ENCODE measurements around the gene LDLRAD3. TPM values are rescaled to one million over a fixed set of nuclear protein-coding genes. Genes with fewer than 3 reads are reported as not detected.

The LDLRAD3 gene
- total and polyA plus RNA-seq, 12 donors, result 5.4 to 16.7 (median 10.2) TPM

DNA sequence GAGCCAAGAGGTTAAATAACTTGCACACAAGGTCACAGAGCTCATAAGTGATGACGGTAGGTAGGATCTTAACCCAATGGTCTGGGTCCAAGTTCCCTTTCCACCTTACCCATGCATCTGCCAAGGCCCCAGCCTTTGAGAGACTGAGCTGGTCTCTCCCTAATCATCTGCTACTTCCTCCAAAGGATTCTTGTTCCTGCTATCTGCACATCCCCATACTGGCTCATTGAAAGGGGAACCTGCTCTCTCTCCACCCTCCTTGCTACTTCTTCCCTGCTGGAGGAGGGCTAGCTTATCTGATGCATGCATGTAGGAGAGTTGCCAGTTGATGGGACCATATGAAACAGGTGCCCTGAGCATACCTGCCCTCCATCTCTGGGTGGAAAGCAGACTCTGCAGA, 297.6 kb downstream of the LDLRAD3 start:
- no peaks in the 10 kb centered on the region for H3K4me1 ChIP-seq (replicated peaks in 1 of 2)
- H3K4me3 ChIP-seq, result no peak overlapping the region
- intact Hi-C loops (cut with DNase I), result loop anchor here in 1 of 2 donors (10.0 kb wide), 1 partner anchor 87 kb away; no protein-coding TSS in a partner anchor
- no peak for DNase-seq
- H3K27ac ChIP-seq, result no peak overlapping the region
- H3K27me3 ChIP-seq, result no peaks in the 10 kb centered on the region
- no peaks in the 10 kb centered on the region for H3K9me3 ChIP-seq (replicated peaks in 1 of 3)
- H3K36me3 ChIP-seq (replicated peaks in 1 of 2), result no peaks in the 10 kb centered on the region
- no peak for TF ChIP-seq POLR2A (IDR thresholded peaks at IDR 0.05)
- TF ChIP-seq, protein P1, sequence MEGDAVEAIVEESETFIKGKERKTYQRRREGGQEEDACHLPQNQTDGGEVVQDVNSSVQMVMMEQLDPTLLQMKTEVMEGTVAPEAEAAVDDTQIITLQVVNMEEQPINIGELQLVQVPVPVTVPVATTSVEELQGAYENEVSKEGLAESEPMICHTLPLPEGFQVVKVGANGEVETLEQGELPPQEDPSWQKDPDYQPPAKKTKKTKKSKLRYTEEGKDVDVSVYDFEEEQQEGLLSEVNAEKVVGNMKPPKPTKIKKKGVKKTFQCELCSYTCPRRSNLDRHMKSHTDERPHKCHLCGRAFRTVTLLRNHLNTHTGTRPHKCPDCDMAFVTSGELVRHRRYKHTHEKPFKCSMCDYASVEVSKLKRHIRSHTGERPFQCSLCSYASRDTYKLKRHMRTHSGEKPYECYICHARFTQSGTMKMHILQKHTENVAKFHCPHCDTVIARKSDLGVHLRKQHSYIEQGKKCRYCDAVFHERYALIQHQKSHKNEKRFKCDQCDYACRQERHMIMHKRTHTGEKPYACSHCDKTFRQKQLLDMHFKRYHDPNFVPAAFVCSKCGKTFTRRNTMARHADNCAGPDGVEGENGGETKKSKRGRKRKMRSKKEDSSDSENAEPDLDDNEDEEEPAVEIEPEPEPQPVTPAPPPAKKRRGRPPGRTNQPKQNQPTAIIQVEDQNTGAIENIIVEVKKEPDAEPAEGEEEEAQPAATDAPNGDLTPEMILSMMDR (IDR thresholded peaks at IDR 0.05), result no peak
- 71 to 82% (median 74%) methylated on average over 1 of the region's 1 CpG for WGBS, 4 donors

DNA sequence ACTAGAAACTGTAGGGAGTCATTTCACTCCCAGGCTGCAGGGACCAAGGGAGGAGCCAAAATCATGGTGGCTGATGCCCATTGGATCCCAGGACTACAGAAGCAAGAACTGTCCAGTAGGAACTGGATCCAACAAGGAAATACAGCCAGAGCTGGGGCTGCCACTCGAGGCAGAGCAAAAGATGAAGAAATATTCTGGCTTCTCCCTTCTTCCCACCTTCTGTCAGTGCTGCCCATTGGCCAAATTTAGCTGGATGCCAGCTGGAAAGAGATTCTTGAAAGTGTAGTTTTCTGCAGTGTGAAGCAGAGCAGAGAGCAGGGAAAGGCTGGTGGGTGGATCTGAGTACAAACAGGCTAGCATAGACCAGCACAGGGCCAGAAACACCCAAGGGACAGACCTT, 299.8 kb downstream of the LDLRAD3 start:
- Histone ChIP-seq H3K27me3 (no peaks in the 10 kb centered on the region), H3K9me3 (replicated peaks in 1 of 3) (no peaks in the 10 kb centered on the region), H3K4me3 (no peak overlapping the region), H3K27ac (no peak overlapping the region), H3K36me3 (replicated peaks in 1 of 2) (no peaks in the 10 kb centered on the region), H3K4me1 (replicated peaks in 1 of 2) (peaks cover 0 to 4% of the 10 kb centered on the region in 2 donors)
- no peak for DNase-seq
- intact Hi-C loops (cut with DNase I), result loop anchor here in 1 of 2 donors (10.0 kb wide), 1 partner anchor 89 kb away; no protein-coding TSS in a partner anchor
- WGBS, 4 donors, result 85 to 93% (median 90%) methylated on average over 1 of the region's 1 CpG
- TF ChIP-seq POLR2A (IDR thresholded peaks at IDR 0.05), result no peak
- TF ChIP-seq, protein P1 (IDR thresholded peaks at IDR 0.05), result no peak

DNA sequence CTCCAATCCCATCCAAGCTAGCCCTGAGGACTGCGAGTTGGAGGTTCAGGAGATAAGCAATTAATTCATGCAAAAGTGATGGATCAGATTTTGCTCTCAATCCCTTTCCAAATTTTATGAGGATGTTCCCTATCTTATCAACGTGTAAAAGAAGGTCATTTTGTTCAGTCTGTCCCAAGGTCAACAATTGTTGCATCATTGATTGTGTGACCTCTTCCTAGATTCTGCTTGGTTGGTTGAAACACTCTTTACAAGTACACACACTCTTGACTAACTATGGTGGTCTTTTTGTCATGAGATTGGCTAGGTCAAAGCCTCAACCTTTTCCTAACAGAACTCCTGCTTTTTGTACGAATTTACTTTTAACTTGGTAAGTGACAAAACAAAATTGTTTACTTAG, 303.6 kb downstream of the LDLRAD3 start:
- no peaks in the 10 kb centered on the region for H3K36me3 ChIP-seq (replicated peaks in 1 of 2)
- no peak overlapping the region for H3K4me3 ChIP-seq
- 9 to 31% (median 28%) methylated on average over 3 of the region's 3 CpGs for WGBS, 4 donors
- H3K27ac ChIP-seq, result no peak overlapping the region
- DNase-seq, result no peak
- TF ChIP-seq, protein P1 (IDR thresholded peaks at IDR 0.05), result no peak
- no peak for TF ChIP-seq POLR2A (IDR thresholded peaks at IDR 0.05)
- H3K4me1 ChIP-seq (replicated peaks in 1 of 2), result peaks cover 0 to 4% of the 10 kb centered on the region in 2 donors
- intact Hi-C loops (cut with DNase I), result loop anchor here in 1 of 2 donors (10.0 kb wide), 1 partner anchor 93 kb away; no protein-coding TSS in a partner anchor
- H3K27me3 ChIP-seq, result no peaks in the 10 kb centered on the region
- no peaks in the 10 kb centered on the region for H3K9me3 ChIP-seq (replicated peaks in 1 of 3)

DNA sequence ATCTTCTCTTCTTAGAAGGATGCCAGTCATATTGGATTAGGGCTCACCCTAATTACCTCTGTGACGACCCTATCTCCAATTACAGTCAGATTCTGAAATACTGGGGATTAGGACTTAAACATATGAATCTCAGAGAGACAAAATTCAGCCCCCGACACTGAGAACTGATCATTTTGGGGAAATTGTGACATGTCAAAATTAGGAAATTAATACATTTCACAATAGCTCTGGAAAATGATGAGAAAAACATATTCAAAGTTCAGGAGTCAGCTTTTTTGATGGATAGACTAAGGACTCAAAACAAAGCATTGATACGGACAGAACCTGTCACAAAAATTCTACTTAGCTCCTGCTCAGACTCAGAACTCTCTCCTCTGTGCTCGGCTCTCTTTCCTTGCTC, 304.6 kb downstream of the LDLRAD3 start:
- 81 to 89% (median 83%) methylated on average over 4 of the region's 4 CpGs for WGBS, 4 donors
- no peak for DNase-seq
- Histone ChIP-seq H3K27ac (no peak overlapping the region), H3K4me3 (no peak overlapping the region), H3K36me3 (replicated peaks in 1 of 2) (no peaks in the 10 kb centered on the region), H3K27me3 (no peaks in the 10 kb centered on the region), H3K4me1 (replicated peaks in 1 of 2) (peaks cover 0 to 4% of the 10 kb centered on the region in 2 donors), H3K9me3 (replicated peaks in 1 of 3) (no peaks in the 10 kb centered on the region)
- no peak for TF ChIP-seq POLR2A (IDR thresholded peaks at IDR 0.05)
- intact Hi-C loops (cut with DNase I), result loop anchor here in 1 of 2 donors (10.0 kb wide), 1 partner anchor 94 kb away; no protein-coding TSS in a partner anchor

DNA sequence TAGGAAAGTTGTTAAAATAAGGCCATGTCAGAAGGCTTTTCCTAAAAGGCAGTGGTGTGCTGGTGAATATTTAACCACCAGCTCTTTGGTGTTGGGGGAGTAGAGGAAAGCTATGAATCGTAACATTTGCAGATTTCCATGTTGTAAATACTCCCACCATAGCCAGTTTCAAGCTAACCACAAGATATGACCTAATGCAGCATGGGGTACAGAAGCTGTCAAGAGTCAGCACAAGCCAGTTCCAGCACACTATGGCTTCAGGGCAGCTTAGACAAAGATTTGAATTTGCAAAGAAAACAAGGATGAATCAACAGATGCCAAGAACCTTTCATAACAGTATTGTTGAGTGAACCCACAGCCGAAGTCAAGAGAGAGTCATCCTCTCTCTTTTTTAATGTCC, 305.4 kb downstream of the LDLRAD3 start:
- Histone ChIP-seq H3K27ac (no peak overlapping the region), H3K36me3 (replicated peaks in 1 of 2) (no peaks in the 10 kb centered on the region), H3K9me3 (replicated peaks in 1 of 3) (no peaks in the 10 kb centered on the region), H3K27me3 (no peaks in the 10 kb centered on the region), H3K4me1 (replicated peaks in 1 of 2) (peaks cover 0 to 4% of the 10 kb centered on the region in 2 donors), H3K4me3 (no peak overlapping the region)
- TF ChIP-seq, protein P1 (IDR thresholded peaks at IDR 0.05), result no peak
- no peak for TF ChIP-seq POLR2A (IDR thresholded peaks at IDR 0.05)
- intact Hi-C loops (cut with DNase I), result loop anchor here in 1 of 2 donors (10.0 kb wide), 1 partner anchor 94 kb away; no protein-coding TSS in a partner anchor
- peak in 1 of 7 donors; percentile 16 for DNase-seq
- 60 to 77% (median 69%) methylated on average over 2 of the region's 2 CpGs for WGBS, 4 donors

Measured in adrenal gland (tissue), 12 donors.